ENCODE measurements around the gene C3orf18.

The C3orf18 gene

GRCh38 chr3:50604110-50604621 is 36.6 kb upstream of the C3orf18 start:
- FAIRE-seq (no peak), DNase-seq (ENCODE audit: insufficient read length, low spot score) (no peak)

GRCh38 chr3:50603261-50604109 is 35.9 kb upstream of the C3orf18 start:
- DNase-seq (ENCODE audit: insufficient read length, low spot score) (no peak), FAIRE-seq (peak; percentile 18)

- no peak for FAIRE-seq
Measured at GRCh38 chr3:50602595-50603191, 35.1 kb upstream of the C3orf18 start.

DNA sequence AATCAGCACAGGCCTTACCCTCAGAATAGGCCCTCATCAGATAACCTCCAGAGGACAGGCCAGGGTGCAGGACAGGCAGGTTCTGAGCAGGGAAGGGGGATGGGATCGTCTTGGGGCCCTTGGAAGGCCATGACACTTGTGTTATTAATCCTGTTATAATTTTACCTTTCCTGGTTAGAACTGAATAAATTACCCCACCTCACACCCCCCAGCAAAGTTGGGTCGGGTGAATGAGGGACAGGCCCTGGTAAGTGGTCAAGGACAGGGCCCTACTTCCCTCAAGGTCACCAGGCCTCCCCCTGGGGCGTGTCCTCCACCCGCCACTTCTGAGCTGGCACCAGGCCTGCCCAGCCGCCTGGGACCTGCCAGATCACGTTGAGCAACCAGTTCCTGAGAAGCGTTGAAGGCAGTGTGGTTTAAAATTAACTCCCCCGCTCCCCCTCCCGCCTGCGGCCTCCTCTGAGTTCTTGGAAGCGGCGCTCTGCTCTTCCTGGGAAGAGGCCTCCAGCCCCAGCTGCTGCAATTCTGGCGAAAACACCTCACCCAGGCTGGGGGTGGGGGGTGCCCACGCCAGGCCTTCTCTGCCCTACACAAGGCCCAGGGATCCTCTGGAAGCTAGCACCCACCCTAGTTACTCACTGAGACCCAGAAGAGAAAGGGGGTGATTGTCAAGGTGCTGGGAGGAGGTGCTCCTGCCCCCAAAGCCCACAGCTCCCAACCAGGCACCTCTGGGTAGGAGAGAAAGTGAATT is 33.5 kb upstream of the C3orf18 start:
- peak; percentile 52 for FAIRE-seq
- DNase-seq (ENCODE audit: insufficient read length, low spot score) = peak; percentile 59

More at GRCh38 chr3:50602595-50603191, 35.1 kb upstream of the C3orf18 start:
- DNase-seq (ENCODE audit: insufficient read length, low spot score) = no peak

GRCh38 chr3:50600141-50600753 is 32.7 kb upstream of the C3orf18 start:
- FAIRE-seq (peak; percentile 42), DNase-seq (ENCODE audit: insufficient read length, low spot score) (no peak)

GRCh38 chr3:50599716-50600118 is 32.2 kb upstream of the C3orf18 start:
- DNase-seq (ENCODE audit: insufficient read length, low spot score) (no peak), FAIRE-seq (no peak)

- no peak for FAIRE-seq
Measured at GRCh38 chr3:50599115-50599715, 31.7 kb upstream of the C3orf18 start.

GRCh38 chr3:50594253-50594785 is 26.8 kb upstream of the C3orf18 start:
- DNase-seq (ENCODE audit: insufficient read length, low spot score) (no peak), FAIRE-seq (no peak)

More at GRCh38 chr3:50599115-50599715, 31.7 kb upstream of the C3orf18 start:
- no peak for DNase-seq (ENCODE audit: insufficient read length, low spot score)

- DNase-seq (ENCODE audit: insufficient read length, low spot score) = no peak
- no peak for FAIRE-seq
Measured at GRCh38 chr3:50592568-50592967, 25.0 kb upstream of the C3orf18 start.

- DNase-seq (ENCODE audit: insufficient read length, low spot score) = no peak
- no peak for FAIRE-seq
Measured at GRCh38 chr3:50591196-50591741, 23.7 kb upstream of the C3orf18 start.

GRCh38 chr3:50588759-50589433 is 21.3 kb upstream of the C3orf18 start:
- no peak for DNase-seq (ENCODE audit: insufficient read length, low spot score)
- peak; percentile 23 for FAIRE-seq

DNA sequence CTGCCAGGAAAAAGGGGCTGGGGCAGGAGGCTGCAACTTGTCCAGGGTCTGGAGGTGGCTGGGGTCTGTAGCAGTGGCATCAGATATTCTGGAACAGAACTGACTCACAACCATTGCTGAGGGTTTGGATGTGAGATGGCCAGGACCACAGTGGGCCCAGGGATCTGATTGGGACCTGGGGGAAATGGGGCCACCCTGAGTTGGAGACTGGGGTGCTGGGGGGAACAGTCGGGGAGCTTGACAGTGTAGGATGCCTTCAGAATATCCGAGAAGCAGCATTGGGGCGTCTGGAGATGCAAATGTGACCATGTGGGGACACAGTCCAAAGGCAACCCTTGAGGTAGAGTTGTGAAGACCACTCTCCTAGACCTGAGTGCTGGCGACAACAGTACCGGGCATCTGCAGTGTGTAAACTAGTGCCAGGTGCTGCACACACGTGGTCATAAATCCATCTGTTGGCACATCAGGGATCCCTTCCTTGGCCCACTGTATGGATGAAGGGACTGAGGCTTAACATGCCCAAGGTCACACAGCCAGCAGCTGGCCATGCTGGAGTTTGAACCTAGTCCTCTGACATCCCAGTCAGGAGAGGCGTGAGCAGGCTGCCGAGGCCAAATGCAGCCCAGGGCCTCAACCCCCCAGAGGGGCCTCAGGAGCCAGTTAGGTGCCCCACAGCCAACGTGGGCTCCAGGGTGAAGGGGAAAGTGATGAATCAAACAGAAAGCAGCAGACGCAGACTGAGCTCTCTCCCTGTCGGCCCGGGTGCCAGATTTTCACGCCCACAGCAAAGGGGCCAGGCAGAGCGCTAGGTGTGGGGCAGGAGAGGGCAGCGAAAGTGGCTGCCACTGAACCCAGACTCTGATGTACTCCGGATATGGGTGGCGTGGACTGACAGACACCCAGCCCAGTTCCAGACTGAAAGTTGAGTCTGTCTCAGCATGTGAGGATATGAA is 20.5 kb upstream of the C3orf18 start:
- FAIRE-seq (peak; percentile 83), DNase-seq (ENCODE audit: insufficient read length, low spot score) (no peak)

- no peak for FAIRE-seq
Measured at GRCh38 chr3:50587373-50587772, 19.8 kb upstream of the C3orf18 start.

DNA sequence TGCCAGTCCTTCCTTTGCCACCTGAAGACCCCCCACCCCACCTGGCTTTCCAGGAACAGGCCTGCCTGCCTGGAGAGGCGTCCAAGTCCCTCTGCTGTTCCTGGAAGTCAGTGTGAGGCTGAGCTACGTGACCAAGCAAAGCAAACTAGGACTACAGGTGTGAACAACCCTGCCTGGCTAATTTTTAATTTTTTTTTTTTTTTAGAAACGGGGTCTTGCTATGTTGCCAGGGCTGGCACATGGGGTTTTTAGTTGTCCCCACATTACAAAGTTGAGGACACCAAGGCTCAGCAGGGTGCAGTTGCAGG is 19.2 kb upstream of the C3orf18 start:
- FAIRE-seq (no peak), DNase-seq (ENCODE audit: insufficient read length, low spot score) (no peak)

More at GRCh38 chr3:50587373-50587772, 19.8 kb upstream of the C3orf18 start:
- DNase-seq (ENCODE audit: insufficient read length, low spot score) = no peak

GRCh38 chr3:50585919-50586762 is 18.6 kb upstream of the C3orf18 start:
- DNase-seq (ENCODE audit: insufficient read length, low spot score) (no peak), FAIRE-seq (no peak)

DNA sequence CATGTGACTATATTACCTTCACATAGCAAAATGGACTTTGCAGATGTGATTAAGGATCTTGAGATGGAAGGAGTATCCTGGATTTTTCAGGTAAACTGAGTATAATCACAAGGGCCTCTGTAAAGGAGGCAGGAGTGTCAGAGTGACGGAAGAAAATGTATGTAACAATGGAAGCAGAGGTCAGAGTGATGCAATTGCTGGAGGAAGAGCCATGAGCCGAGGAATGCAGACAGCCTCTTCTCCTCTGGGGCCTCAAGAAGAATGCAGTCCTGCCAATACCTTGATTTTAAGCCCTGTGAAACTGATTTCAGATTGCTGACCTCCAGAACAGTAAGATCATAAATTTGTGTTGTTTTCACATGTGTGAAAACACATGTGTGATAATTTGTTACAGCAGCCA is 16.8 kb upstream of the C3orf18 start:
- FAIRE-seq (no peak), DNase-seq (ENCODE audit: insufficient read length, low spot score) (no peak)

DNA sequence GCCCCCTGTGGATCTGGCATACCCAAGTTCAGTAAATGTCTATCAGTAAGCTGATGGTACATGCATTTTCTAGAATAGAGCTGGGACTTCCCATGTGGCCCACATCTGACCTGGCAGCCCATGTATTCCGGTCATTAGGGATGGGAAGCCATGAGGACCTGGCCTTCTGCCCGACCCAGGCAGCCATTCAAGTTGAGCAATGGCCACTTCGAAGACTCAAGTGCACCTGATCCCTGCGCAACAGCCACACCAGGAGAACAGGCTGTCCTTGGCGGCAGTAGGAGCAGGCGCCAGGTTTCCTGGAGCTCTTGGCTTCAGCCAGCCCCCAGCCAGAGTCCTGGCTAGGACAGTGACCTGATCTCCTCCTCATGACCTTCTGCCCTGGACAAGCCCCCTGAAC is 16.4 kb upstream of the C3orf18 start:
- FAIRE-seq (no peak), DNase-seq (ENCODE audit: insufficient read length, low spot score) (no peak)

All from GM19239 (cell line).